K562 (cell line): Measurements from ENCODE around the gene TEX9. TPM values are rescaled to one million over a fixed set of nuclear protein-coding genes. Genes with fewer than 3 reads are reported as not detected.

Source experiments
- ATAC-seq: fragments of 200-7000 bp; cut with Tn5 transposase; 3 replicates; pipeline ENCODE4 v1.9.1; 2020; ENCODE audit warnings: moderate library complexity
- BruUV-seq: library from RNA; stranded (reverse); fragments of 400-500 nt; replicated peaks from 2 replicates; lab custom pipeline; 2021; lab: Mats Ljungman, UMichigan
- CTCF ChIA-PET: fragments of 300-600 bp; formaldehyde crosslinking; extraction: SDS; loops from one replicate; lab custom pipeline; 2021; ENCODE audit warnings: low intra/inter-chr PET ratio; lab: Yijun Ruan, JAX
- POLR2A ChIA-PET: fragments of 300-600, 350-650 bp; sonication (Branson Sonifier 250); formaldehyde crosslinking; extraction: SDS; loops from one replicate; lab custom pipeline; 2021; ENCODE audit warnings: antibody characterized with exemption, inconsistent platforms; lab: Yijun Ruan, JAX
- DNase-seq, 4 experiments: peaks; one replicate each; pipeline versions ENCODE4 v3.0.0 to v3.0.0-alpha.2; 2011 to 2018; ENCODE audit warnings: low spot score in 3 of 4, mixed read lengths in 3 of 4; ENCODE audit errors: extremely low read depth in 1 of 4
- FAIRE-seq: peaks from 2 replicates; lab custom pipeline; 2011; peaks lifted over from hg19 to GRCh38; lab: Jason Lieb, UNC
- H2AFZ ChIP-seq: 2 replicates; pipeline ENCODE4 v1.6.0; 2011; ENCODE audit warnings: low read depth, low read length, control low read depth, inconsistent platforms
- H3K27ac ChIP-seq: fragments of 200-600 bp; 3 replicates; pipeline ENCODE4 v1.8.0; 2011; ENCODE audit warnings: low read depth, mild to moderate bottlenecking, control low read depth, inconsistent platforms, low read length, moderate library complexity, mixed read lengths; ENCODE audit errors: extremely low read depth
- H3K27me3 ChIP-seq, 2 experiments: fragments of 300-600 bp in 1 of 2; 2 replicates in 1 of 2; 3 replicates in 1 of 2; pipeline versions ENCODE4 v1.6.0 to v1.8.0; 2011; ENCODE audit warnings: inconsistent platforms in 2 of 2, low read length in 2 of 2, mild to moderate bottlenecking in 1 of 2, mixed read lengths in 1 of 2, moderate library complexity in 1 of 2; ENCODE audit not compliant: control insufficient read depth in 2 of 2, insufficient read depth in 2 of 2
- H3K36me3 ChIP-seq: fragments of 300-600 bp; 3 replicates; pipeline ENCODE4 v1.8.0; 2011; ENCODE audit warnings: mild to moderate bottlenecking, low read length, inconsistent platforms; ENCODE audit not compliant: control insufficient read depth, insufficient read depth
- H3K4me1 ChIP-seq, 2 experiments: fragments of 200-600 bp in 1 of 2; replicated peaks in 1 of 2; 2 replicates in 1 of 2; 3 replicates in 1 of 2; pipeline versions ENCODE4 v1.5.1 to v1.8.0; 2011; ENCODE audit warnings: inconsistent platforms in 2 of 2, low read length in 2 of 2, mild to moderate bottlenecking in 1 of 2, mixed read lengths in 1 of 2, moderate library complexity in 1 of 2; ENCODE audit not compliant: control insufficient read depth in 2 of 2, insufficient read depth in 2 of 2
- H3K4me2 ChIP-seq: 2 replicates; pipeline ENCODE4 v1.6.1; 2011; ENCODE audit warnings: low read length, control low read depth, inconsistent platforms, mixed read lengths; ENCODE audit not compliant: insufficient read depth
- H3K4me3 ChIP-seq: fragments of 200-600 bp; sonication (generic), shearing (Covaris generic); 2 replicates; pipeline ENCODE4 v1.5.1; 2016; ENCODE audit warnings: control low read depth, inconsistent platforms
- H3K79me2 ChIP-seq: fragments of 200-600 bp; 3 replicates; pipeline ENCODE4 v1.8.0; 2011; ENCODE audit warnings: low read length, inconsistent platforms; ENCODE audit not compliant: control insufficient read depth, insufficient read depth
- H3K9ac ChIP-seq, 2 experiments: 2 replicates each; pipeline versions ENCODE4 v1.6.0 to v1.6.1; 2011; ENCODE audit warnings: low read depth in 2 of 2, low read length in 2 of 2, control low read depth in 1 of 2, inconsistent platforms in 1 of 2, mild to moderate bottlenecking in 1 of 2, mixed read lengths in 1 of 2; ENCODE audit not compliant: insufficient read depth in 1 of 2
- H3K9me1 ChIP-seq: one replicate; pipeline ENCODE4 v1.6.0; 2011; ENCODE audit warnings: inconsistent platforms, mild to moderate bottlenecking, low read length, moderate library complexity; ENCODE audit not compliant: control insufficient read depth, insufficient read depth
- H3K9me3 ChIP-seq: replicated peaks from 2 replicates; pipeline ENCODE4 v1.5.1; 2011; ENCODE audit warnings: low read depth, low read length, inconsistent platforms; ENCODE audit not compliant: control insufficient read depth, insufficient read depth
- H4K20me1 ChIP-seq: replicated peaks from 2 replicates; pipeline ENCODE4 v1.6.1; 2011; ENCODE audit warnings: low read length, inconsistent platforms, mixed read lengths; ENCODE audit not compliant: control insufficient read depth, insufficient read depth
- CBX5 ChIP-seq: IDR thresholded peaks from 2 replicates; pipeline ENCODE4 v1.6.1; 2014; ENCODE audit warnings: low read depth, borderline replicate concordance
- CHD1 ChIP-seq: fragments of 200-600 bp; sonication (generic); IDR thresholded peaks from one replicate; pipeline ENCODE4 v1.6.1; 2012; ENCODE audit warnings: mild to moderate bottlenecking, moderate library complexity, low read length, inconsistent platforms
- DACH1 ChIP-seq: fragments of 450-650 bp; IDR thresholded peaks from 2 replicates; pipeline ENCODE4 v1.6.1; 2018; ENCODE audit not compliant: partially characterized antibody
- DIDO1 ChIP-seq: fragments of 450-650 bp; IDR thresholded peaks from 2 replicates; pipeline ENCODE4 v1.6.1; 2016; ENCODE audit warnings: low read depth, missing biosample characterization, missing genetic modification characterization
- ELF4 ChIP-seq: fragments of 450-650 bp; formaldehyde crosslinking; IDR thresholded peaks from 2 replicates; pipeline ENCODE4 v1.4.0; 2022; ENCODE audit warnings: missing genetic modification characterization
- FOXJ2 ChIP-seq: fragments of 200-800 bp; sonication (Bioruptor generic); IDR thresholded peaks from 2 replicates; pipeline ENCODE4 v1.6.1; 2016; ENCODE audit warnings: missing genetic modification characterization, missing compliant biosample characterization
- FOXM1 ChIP-seq, 2 experiments: fragments of 450-650 bp in 1 of 2; sonication (generic) in 1 of 2; formaldehyde crosslinking in 1 of 2; IDR thresholded peaks; 2 replicates each; pipeline versions ENCODE4 v1.6.1 to v1.9.0; 2017 to 2022; ENCODE audit warnings: low read depth in 2 of 2, mild to moderate bottlenecking in 2 of 2, missing genetic modification reagents in 1 of 2, moderate library complexity in 1 of 2
- GATAD2B ChIP-seq: fragments of 450-650 bp; IDR thresholded peaks from 2 replicates; pipeline ENCODE4 v1.6.1; 2017; ENCODE audit warnings: mild to moderate bottlenecking, borderline replicate concordance
- HCFC1 ChIP-seq: IDR thresholded peaks from 2 replicates; pipeline ENCODE4 v1.6.1; 2012; ENCODE audit warnings: low read depth, low read length, improper control_type of control experiment
- MIER1 ChIP-seq: fragments of 450-650 bp; IDR thresholded peaks from 2 replicates; pipeline ENCODE4 v1.6.1; 2016; ENCODE audit warnings: antibody characterized with exemption, mild to moderate bottlenecking, low read depth
- NR1H2 ChIP-seq: sonication (generic); formaldehyde crosslinking; IDR thresholded peaks from 2 replicates; pipeline ENCODE4 v1.4.0; 2020; ENCODE audit warnings: mild to moderate bottlenecking, missing genetic modification reagents
- PHF21A ChIP-seq: fragments of 450-650 bp; IDR thresholded peaks from 2 replicates; pipeline ENCODE4 v1.6.1; 2017; ENCODE audit warnings: low read depth, borderline replicate concordance
- RBM15 ChIP-seq: fragments of 200-400 bp; formaldehyde crosslinking; IDR thresholded peaks from 2 replicates; pipeline ENCODE4 v1.6.1; 2018; ENCODE audit warnings: mild to moderate bottlenecking, low read length, moderate library complexity; ENCODE audit not compliant: insufficient read depth
- RBM22 ChIP-seq: fragments of 200-400 bp; formaldehyde crosslinking; IDR thresholded peaks from 2 replicates; pipeline ENCODE4 v1.6.1; 2018; ENCODE audit warnings: low read length, low read depth; ENCODE audit not compliant: poor library complexity, severe bottlenecking
- RHOXF2B ChIP-seq: fragments of 250-450 bp; sonication (Bioruptor Pico); conservative IDR thresholded peaks from 2 replicates; pipeline ENCODE4 v1.5.1; 2021
- SUPT5H ChIP-seq: fragments of 450-650 bp; IDR thresholded peaks from 2 replicates; pipeline ENCODE4 v1.6.1; 2016
- ZNF395 ChIP-seq: fragments of 200-800 bp; sonication (Bioruptor generic); IDR thresholded peaks from 2 replicates; pipeline ENCODE4 v1.6.1; 2017; ENCODE audit warnings: missing genetic modification characterization, missing compliant biosample characterization
- ZNF445 ChIP-seq: fragments of 250-450 bp; sonication (Bioruptor Pico); IDR thresholded peaks from 2 replicates; pipeline ENCODE4 v1.4.0; 2020; ENCODE audit warnings: low read depth, mild to moderate bottlenecking, moderate library complexity
- WGBS: fragments of 100-300 bp; shearing (Covaris generic); methylation state at CpG from one replicate; pipeline ENCODE4 v1.1.6; 2016; ENCODE audit warnings: low coverage, mixed read lengths; ENCODE audit not compliant: insufficient coverage; ENCODE audit errors: missing lambda C conversion rate; 5-methylcytosine and 5-hydroxymethylcytosine counted together
- in situ Hi-C: fragments of 300-500 bp; cut with MboI; formaldehyde crosslinking; loops from 4 replicates; pipeline ENCODE4 v1.15.0; 2018; ENCODE audit warnings: inconsistent platforms, mixed read lengths
- intact Hi-C: fragments of 100-400 bp; cut with micrococcal nuclease; formaldehyde crosslinking; loops from 2 replicates; pipeline ENCODE4 v1.14.2; 2022
- polyA plus RNA-seq, 8 experiments: library from polyadenylated mRNA; depleted of rRNA in 4 of 8; stranded (reverse) in 5 of 8; unstranded in 3 of 8; fragments of >200 nt; fragmentation: Nextera tagmentation in 2 of 8; fragmentation: Illumina TruSeq in 1 of 8; extraction: Ambion mirVana in 2 of 8; extraction: Trizol in 1 of 8; gene quantifications; 2 replicates each; pipeline versions ENCODE4 v1.2.1 to v1.2.3, GENCODE V29; 2011 to 2014; ENCODE audit warnings: inconsistent platforms in 1 of 8, missing spikeins in 1 of 8
- total RNA-seq, 7 experiments: library from RNA; depleted of rRNA in 6 of 7; stranded (reverse); fragments of >200 nt in 6 of 7; fragmentation: Illumina TruSeq in 2 of 7; extraction: Trizol in 2 of 7; gene quantifications; 2 replicates each; pipeline versions ENCODE4 v1.2.1 to v1.2.3, GENCODE V29; 2011 to 2021; ENCODE audit warnings: low replicate concordance in 1 of 7
- TF ChIP-seq, protein P1 (sequence below): sonication (generic); formaldehyde crosslinking; IDR thresholded peaks from 2 replicates; pipeline ENCODE4 v1.8.0; 2023; ENCODE audit warnings: missing genetic modification reagents, mild to moderate bottlenecking, borderline replicate concordance

The TEX9 gene
- total and polyA plus RNA-seq, 9 of the 15 experiments (the other 6 are each of a cell fraction or from before 2014, with no cell fraction given) = 0.93 to 3.6 (median 2.4) TPM

- DNase-seq (no peak), ATAC-seq (no peak), FAIRE-seq (no peak)
- Histone ChIP-seq H3K4me1 (no peaks in the 10 kb centered on the region), H3K79me2 (no peaks in the 10 kb centered on the region), H3K9me1 (no peaks in the 10 kb centered on the region), H3K9me3 (no peaks in the 10 kb centered on the region), H3K9ac (no peak overlapping the region), H3K27ac (no peak overlapping the region), H2AFZ (no peak overlapping the region), H3K4me2 (no peak overlapping the region), H3K27me3 (no peaks in the 10 kb centered on the region), H4K20me1 (no peaks in the 10 kb centered on the region), H3K4me3 (no peak overlapping the region), H3K36me3 (no peaks in the 10 kb centered on the region)
- POLR2A ChIA-PET = no interaction called here
- BruUV-seq = no TSS peak
- in situ Hi-C loops = no loop called here
- intact Hi-C loops = no loop called here
- TF ChIP-seq FOXJ2 (no peak), ELF4 (CRISPR knock-in tag) (no peak), FOXM1 (IDR thresholded peaks at IDR 0.05; ENCODE audit: low read depth) (no peak), FOXM1 (CRISPR knock-in tag; IDR thresholded peaks at IDR 0.05; ENCODE audit: low read depth) (no peak), ZNF445 (CRISPR knock-in tag) (no peak), GATAD2B (no peak), RBM22 (no peak), ZNF395 (CRISPR knock-in tag) (no peak), NR1H2 (no peak), PHF21A (no peak), DIDO1 (tag) (no peak), CHD1 (no peak), RHOXF2B (no peak), HCFC1 (no peak), DACH1 (no peak), SUPT5H (no peak), CBX5 (no peak), MIER1 (no peak), RBM15 (no peak)
- TF ChIP-seq, protein P1, sequence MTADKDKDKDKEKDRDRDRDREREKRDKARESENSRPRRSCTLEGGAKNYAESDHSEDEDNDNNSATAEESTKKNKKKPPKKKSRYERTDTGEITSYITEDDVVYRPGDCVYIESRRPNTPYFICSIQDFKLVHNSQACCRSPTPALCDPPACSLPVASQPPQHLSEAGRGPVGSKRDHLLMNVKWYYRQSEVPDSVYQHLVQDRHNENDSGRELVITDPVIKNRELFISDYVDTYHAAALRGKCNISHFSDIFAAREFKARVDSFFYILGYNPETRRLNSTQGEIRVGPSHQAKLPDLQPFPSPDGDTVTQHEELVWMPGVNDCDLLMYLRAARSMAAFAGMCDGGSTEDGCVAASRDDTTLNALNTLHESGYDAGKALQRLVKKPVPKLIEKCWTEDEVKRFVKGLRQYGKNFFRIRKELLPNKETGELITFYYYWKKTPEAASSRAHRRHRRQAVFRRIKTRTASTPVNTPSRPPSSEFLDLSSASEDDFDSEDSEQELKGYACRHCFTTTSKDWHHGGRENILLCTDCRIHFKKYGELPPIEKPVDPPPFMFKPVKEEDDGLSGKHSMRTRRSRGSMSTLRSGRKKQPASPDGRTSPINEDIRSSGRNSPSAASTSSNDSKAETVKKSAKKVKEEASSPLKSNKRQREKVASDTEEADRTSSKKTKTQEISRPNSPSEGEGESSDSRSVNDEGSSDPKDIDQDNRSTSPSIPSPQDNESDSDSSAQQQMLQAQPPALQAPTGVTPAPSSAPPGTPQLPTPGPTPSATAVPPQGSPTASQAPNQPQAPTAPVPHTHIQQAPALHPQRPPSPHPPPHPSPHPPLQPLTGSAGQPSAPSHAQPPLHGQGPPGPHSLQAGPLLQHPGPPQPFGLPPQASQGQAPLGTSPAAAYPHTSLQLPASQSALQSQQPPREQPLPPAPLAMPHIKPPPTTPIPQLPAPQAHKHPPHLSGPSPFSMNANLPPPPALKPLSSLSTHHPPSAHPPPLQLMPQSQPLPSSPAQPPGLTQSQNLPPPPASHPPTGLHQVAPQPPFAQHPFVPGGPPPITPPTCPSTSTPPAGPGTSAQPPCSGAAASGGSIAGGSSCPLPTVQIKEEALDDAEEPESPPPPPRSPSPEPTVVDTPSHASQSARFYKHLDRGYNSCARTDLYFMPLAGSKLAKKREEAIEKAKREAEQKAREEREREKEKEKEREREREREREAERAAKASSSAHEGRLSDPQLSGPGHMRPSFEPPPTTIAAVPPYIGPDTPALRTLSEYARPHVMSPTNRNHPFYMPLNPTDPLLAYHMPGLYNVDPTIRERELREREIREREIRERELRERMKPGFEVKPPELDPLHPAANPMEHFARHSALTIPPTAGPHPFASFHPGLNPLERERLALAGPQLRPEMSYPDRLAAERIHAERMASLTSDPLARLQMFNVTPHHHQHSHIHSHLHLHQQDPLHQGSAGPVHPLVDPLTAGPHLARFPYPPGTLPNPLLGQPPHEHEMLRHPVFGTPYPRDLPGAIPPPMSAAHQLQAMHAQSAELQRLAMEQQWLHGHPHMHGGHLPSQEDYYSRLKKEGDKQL = no peak
- CTCF ChIA-PET = no interaction called here
- WGBS = 47% methylated on average over 5 of the region's 5 CpGs
These were observed 80.5 kb downstream of the TEX9 start for GRCh38 chr15:56445746-56446145.
